GM20431 (cell line): ENCODE results near the gene IL1R2.

Source experiments
- in situ Hi-C: fragments of 300-500 bp; cut with MseI, MboI; formaldehyde crosslinking; loops from one replicate; pipeline ENCODE4 v1.15.0; 2020; ENCODE audit warnings: low sequenced_read_pairs; ENCODE audit not compliant: unreplicated experiment

Gene IL1R2

DNA sequence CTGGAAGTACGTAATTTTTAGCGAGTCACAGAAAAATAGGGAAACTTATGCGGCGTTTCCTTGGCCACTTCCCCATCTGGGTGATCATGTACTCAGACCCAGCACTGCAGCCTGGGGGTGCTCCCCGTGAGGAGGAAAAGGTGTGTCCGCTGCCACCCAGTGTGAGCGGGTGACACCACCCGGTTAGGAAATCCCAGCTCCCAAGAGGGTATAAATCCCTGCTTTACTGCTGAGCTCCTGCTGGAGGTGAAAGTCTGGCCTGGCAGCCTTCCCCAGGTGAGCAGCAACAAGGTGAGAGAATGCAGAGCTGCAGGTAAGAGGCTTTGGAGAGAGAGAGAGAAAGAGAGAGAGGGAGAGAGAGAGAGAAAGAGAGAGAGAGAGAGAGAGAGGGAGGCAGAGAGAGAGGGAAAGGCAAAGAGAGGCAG lies at the start of gene IL1R2:
TSS of gene IL1R2 (plus strand) at position 240 of the 425 bp plus-strand sequence. CDS start 16,616 bp downstream, outside the sequence.
- in situ Hi-C loops, result no loop called here

- in situ Hi-C loops, result no loop called here
These were observed 48.9 kb upstream of the IL1R2 start for GRCh38 chr2:101942851-101943250.

DNA sequence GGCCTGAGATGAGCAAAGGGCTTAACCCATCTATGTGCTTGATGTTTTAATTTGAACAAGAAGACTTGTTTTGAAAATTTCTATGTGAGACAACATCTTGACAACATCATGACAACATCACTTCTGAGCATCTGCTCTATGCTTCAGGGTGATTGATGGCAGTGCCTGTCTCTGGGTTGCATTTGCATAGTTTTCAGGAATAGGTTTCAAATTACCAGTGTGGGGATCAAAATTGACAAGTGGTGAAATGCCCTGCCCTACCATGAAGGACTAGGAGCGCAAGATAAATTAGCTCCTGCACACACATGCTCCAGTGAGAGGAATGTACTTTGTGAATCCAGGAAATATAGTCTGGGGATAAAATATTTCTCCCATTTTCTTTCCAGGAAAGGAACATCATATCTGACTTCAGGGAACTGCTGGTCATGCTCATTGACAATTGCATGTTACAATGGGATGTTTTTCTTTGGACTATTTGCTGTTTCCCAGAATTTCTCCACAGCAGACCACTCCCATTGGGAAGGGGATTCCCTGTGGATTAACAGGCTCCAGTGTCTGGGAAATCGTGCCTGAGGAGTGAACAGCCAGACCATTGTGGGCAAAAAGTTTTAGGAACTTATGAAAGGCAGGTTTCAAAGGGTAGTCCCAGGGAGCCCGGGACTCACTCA lies 45.3 kb upstream of the IL1R2 start:
- in situ Hi-C loops, result no loop called here

DNA sequence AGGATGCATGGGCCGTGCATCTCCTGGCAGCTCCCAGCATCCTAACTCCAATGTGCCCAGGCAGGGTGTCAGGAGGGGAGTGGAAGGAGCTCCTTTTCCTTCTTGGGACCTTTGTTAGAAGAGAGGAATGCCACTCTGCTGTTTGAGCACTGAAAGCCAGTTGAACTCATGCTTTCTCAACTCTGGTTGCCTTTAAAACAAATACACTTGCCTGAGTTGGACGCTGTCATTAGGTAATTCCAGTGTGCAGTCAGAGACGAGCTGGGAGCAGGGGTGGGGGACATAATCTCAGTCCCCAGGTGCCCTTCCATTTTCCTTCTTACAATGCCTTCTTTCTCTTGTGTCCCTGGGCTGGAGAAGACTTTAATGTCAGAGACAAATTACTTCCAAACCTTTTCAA lies 44.4 kb upstream of the IL1R2 start:
- in situ Hi-C loops, result no loop called here

DNA sequence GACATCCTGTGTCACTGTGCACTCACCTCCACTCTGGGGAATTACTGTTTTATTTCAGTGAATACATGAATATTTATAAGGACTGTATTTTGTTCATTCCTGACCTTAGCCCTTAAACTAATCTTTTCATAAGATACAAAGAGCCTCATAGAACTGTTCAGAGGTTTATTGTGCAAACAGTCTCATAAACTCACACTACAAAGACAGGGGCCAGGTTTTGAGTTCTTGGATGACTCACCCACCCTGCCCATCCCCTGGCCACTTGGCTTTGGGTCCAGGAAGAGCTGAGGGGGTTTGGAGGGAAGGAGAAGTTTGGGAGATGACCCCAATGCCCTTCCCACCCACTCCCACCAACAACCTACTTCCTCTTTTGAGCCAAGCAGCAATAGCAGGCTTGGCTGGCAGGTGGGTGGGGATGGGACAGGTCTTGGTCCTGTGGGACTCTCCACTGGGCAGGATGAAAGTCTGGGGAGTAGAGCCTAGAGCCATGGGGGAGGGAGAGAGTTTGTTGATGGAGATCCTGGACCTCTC lies 43.1 kb upstream of the IL1R2 start:
- in situ Hi-C loops, result no loop called here

DNA sequence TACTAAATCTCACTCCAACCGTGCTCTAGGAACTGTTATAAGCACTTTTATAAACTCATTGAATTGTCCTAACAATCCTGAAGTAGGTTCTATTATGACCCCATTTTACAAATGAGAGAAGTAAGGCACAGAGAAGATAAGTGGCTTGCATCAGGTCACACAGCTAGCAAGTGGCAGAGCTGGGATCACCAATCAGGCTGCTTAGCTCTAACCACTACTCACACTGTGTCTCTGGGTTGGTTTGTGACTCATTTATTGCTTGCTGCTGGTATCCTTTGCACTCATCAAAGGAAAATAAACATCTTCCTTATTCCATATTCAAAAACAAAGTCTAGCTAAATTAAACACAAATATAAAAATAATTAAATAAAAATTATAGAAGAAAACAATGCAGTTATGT lies 42.5 kb upstream of the IL1R2 start:
- in situ Hi-C loops, result no loop called here

- in situ Hi-C loops, result no loop called here
These were observed 40.5 kb upstream of the IL1R2 start for GRCh38 chr2:101951296-101951695.

GRCh38 chr2:101952551-101952950 lies 39.2 kb upstream of the IL1R2 start:
- in situ Hi-C loops, result no loop called here

DNA sequence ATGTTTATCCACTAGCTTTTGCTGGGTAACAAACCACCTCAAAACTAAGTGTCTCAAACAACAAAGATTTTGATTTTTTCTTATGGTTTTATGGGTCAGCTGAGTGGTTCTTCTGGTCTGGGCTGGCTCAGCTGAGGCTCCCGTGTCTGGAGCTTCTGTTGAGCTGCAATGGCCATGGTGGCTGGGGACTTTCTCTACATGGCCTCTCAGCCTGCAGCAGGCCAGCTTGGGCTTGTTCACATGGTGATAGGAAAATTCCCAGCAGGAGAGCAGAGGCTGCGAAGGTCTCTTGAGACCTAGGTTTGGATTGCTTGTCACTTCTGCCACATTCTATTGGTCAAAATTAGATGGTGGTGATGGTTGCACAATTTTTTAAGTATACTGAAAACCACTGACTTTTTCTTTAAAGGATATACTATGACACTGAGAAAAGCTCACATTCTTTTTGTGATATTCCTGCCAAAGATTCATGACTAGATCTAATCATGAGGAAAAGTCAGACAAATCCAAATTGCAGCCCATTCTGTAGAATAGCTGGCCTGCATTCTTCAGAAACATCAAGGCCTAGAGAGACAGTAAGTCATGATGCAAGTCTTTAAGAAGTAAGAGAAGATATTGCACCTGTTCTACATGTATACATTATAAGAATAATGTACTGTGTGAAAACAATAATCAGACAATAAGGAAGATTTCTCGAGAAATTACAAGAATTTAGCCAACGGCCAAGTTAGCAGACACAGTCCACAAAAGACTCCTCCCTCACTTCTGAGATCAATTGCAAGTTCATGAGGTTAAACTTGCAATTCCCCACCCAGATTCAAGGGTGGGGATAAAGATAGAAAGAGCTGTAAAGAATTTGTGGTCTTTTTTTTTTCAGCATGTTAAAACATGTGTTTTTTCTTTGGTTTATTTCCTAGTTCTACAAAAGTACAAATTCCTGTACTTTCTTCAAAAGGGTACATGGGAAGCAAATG lies 35.0 kb upstream of the IL1R2 start:
- in situ Hi-C loops, result no loop called here

GRCh38 chr2:101958061-101958460 lies 33.7 kb upstream of the IL1R2 start:
- in situ Hi-C loops, result no loop called here

DNA sequence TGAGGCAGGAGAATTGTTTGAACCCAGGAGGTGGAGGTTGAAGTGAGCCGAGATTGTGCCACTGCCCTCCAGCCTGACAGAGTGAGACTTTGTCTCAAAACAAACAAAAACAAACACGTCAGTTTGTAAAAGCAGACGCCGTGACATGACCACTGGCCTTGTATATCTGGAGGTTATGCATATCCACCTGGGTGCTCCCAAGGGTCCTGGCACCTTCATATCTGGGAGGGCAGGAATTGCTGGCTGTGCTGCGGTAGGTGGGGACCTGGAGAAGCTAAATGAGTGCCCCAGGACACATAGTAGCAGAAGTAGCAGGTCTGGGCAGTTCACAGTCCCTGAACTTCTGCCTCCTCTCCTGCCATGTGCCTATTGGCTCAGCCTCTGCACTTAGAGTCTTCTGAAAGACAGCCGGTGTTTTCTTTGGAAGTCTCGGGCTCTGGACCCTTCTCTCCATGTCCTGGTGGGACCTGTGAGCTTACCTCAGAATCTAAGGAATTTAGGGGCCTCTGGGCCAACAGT lies 30.9 kb upstream of the IL1R2 start:
- in situ Hi-C loops, result no loop called here

DNA sequence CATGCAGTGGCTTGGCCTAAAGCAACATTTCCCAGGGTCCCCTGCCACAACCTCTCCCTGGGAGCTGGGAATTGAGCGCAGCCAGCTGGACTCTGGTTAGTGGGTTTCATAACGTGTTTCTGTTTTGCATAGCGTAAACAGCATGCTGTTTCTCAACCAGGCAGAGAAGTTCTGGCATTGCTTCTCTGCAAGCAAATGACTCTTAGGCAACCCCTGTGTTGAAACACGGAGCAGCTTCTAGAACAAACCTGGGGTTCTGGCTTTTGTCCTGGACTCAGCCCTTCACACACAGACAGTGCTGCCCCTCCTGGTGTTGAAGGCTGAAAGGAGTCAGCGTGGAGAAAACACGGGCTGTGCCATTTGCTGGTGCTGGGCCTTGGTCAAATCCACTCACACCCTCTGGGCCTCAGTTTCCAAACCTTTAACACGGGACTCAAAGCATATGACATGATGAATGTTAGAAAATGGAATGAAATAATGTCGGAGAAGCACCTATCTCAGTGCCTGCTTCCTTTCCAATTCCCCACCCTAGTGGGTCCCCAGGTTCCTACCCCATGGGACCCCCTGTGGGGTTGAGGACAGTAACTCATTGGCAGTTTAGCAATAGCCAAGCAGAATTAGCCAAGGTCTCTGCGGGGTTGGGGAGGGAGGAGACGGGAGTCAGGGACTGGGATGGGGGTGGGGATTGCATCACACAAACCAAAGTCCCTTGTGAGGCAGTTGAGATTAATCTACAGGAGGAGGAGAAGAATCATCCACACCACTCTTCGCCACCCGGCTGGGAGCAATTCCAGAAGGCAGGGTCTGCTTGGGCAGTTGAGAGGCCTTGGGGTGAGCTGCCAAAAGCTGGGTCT lies 30.2 kb upstream of the IL1R2 start:
- in situ Hi-C loops, result no loop called here

DNA sequence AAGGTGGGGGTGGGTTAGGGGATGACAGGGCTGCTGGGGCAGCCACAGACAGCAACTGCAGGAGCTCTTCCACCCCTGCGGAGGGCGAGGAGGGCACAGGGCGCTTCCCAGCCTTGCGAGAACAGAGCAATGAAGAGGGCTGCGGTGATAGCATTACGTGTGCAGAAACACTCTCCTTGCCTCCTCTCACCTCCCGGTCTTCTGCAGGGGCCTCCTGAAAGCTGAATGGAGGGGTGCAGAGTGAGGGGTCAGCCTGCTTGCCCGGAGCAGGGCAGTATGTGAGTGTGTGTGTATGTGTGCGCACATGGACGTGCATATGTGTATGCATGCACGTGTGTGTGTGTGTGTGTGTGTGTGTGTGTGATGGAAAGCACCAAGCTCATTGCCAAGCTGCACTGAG lies 29.5 kb upstream of the IL1R2 start:
- in situ Hi-C loops, result no loop called here

DNA sequence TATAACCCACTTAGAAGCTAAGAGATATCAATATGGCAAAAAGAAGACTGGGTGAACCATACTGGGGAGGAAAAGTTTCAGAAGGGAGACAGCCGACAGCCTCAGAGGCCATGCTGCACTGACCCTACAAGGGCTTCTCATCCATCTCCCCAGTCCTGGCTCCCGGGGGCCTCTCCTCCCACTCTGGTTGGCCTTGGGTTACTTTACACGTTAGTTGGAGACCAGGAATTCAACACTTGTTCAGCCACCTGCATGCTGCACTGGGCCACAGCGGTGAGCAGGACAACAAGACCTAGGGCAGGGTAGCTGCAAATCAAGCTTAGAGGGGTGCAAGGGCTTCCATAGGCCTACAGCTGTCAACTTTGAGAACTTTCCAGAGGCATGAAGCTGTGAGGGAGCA lies 28.6 kb upstream of the IL1R2 start:
- in situ Hi-C loops, result no loop called here

GRCh38 chr2:101967826-101968513 lies 23.8 kb upstream of the IL1R2 start:
- in situ Hi-C loops, result no loop called here

DNA sequence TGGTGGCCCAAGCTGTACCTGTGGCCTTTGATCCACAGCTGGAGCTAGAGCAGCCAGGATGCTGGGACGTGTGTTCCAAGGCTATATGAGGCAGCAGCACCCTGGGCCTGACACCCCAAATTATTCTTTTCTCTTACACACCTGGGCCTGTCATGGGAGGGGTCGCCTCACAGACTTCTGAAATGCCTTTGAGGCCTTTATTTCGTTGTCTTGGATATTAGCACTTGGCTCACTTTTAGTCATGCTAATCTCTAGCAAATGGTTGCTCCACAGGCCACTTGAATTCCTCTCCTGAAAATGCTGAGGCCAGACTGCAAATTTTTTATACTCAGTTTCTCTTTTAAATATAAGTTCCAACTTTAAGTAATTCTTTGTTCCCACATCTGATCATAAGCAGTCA lies 22.0 kb upstream of the IL1R2 start:
- in situ Hi-C loops, result no loop called here

- in situ Hi-C loops, result no loop called here
These were observed 20.9 kb upstream of the IL1R2 start for GRCh38 chr2:101970901-101971300.

DNA sequence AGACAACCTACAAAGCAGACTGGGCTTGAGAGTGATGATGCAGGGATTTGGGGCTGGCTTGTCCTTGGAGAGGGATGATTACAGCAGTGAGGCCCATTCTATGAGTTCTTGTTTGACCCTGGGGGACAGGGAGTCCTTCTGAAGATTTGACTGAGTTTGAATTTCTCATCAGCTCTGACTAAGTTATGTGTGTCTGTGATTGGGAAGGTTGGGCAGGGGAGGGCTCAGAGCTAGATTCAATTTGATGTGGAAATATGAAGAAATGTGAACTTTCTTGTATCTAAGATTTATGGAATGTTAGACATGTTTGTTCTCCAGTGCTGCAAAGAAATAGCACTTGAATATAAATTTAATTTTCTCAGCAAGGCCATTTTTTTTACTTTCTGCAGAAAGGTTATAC lies 19.9 kb upstream of the IL1R2 start:
- in situ Hi-C loops, result no loop called here

DNA sequence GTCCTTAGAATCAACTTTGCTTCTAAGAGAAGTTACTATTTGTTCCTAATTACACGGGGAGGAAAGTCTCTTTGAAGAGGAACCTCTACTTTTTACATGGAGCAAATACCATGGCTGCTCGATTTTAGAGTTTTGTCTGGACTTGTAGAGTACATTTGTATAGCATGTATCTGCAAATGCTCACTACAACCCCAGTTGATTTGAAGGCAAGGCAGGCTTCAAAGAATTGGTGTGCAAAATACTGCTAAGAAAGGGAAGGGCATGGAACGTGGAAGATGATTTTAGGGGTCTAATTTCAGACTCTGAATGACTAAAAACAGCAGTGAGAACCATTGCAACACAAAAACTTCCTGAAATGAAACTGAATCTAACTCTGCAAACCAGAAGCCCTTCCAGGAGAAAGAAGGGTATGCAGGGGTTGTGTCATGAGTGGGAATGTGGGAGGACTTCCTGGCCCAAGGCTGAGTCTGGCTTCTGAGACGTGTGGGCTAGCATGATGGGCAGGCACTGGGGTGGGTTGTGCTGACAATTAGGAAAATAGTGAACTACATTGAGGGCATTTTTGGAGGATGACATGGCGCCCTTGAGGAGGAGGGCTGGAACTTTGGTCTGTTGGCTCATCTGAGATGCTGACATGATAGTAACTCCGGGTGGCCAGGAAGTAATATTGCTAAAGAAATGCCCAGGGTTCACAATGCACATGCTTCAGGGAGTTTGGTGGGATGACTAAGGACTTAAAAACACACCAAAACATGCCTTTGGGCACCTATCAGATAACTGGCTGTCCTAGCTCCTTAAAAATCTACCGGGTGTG lies 18.9 kb upstream of the IL1R2 start:
- in situ Hi-C loops, result no loop called here
